Naive B cell (primary cell): Measurements from ENCODE around the gene MDM1. TPM values are rescaled to one million over a fixed set of nuclear protein-coding genes. Genes with fewer than 3 reads are reported as not detected.

Experiments used
- ATAC-seq, 2 donors: fragments of 150-1000 bp; cut with Tn5 transposase; 2 replicates each; pipeline ENCODE4 v1.10.0; 2021; ENCODE audit warnings: low read depth in 2 of 2, mild to moderate bottlenecking in 2 of 2, moderate library complexity in 2 of 2
- DNase-seq: peaks from one replicate; pipeline ENCODE4 v3.0.0; 2022
- H3K27ac Mint-ChIP-seq, 6 donors: one replicate each; pipeline ENCODE4 v1.8.0; 2020 to 2022; ENCODE audit warnings: mild to moderate bottlenecking in 6 of 6, mixed read lengths in 6 of 6, moderate library complexity in 5 of 6, inconsistent platforms in 2 of 6
- H3K27me3 Mint-ChIP-seq, 3 donors: one replicate each; pipeline ENCODE4 v1.8.0; 2021 to 2022; ENCODE audit warnings: mixed read lengths in 3 of 3, mild to moderate bottlenecking in 1 of 3
- H3K36me3 Mint-ChIP-seq, 2 donors: one replicate each; pipeline ENCODE4 v1.8.0; 2020 to 2022; ENCODE audit warnings: mixed read lengths in 2 of 2, inconsistent platforms in 1 of 2, mild to moderate bottlenecking in 1 of 2
- H3K4me1 Mint-ChIP-seq, 3 donors: one replicate each; pipeline ENCODE4 v1.8.0; 2020 to 2022; ENCODE audit warnings: mixed read lengths in 3 of 3, inconsistent platforms in 1 of 3, mild to moderate bottlenecking in 1 of 3, moderate library complexity in 1 of 3
- H3K4me3 Mint-ChIP-seq, 8 donors: one replicate each; pipeline ENCODE4 v1.8.0; 2020 to 2022; ENCODE audit warnings: mild to moderate bottlenecking in 8 of 8, mixed read lengths in 8 of 8, moderate library complexity in 8 of 8, inconsistent platforms in 2 of 8
- H3K9me3 Mint-ChIP-seq, 7 donors: one replicate each; pipeline ENCODE4 v1.8.0; 2020 to 2022; ENCODE audit warnings: mixed read lengths in 7 of 7, mild to moderate bottlenecking in 5 of 7, inconsistent platforms in 2 of 7, moderate library complexity in 1 of 7
- polyA plus RNA-seq, 6 donors: library from polyadenylated mRNA; unstranded; fragments of 300-500 nt; fragmentation: Illumina TruSeq; gene quantifications; one replicate each; pipeline ENCODE4 v1.2.3, GENCODE V29; 2021; ENCODE audit warnings: low read depth in 6 of 6

MDM1 gene
- polyA plus RNA-seq, 6 donors from 2014 or later = 15.2 to 22.3 (median 21.5) TPM

DNA sequence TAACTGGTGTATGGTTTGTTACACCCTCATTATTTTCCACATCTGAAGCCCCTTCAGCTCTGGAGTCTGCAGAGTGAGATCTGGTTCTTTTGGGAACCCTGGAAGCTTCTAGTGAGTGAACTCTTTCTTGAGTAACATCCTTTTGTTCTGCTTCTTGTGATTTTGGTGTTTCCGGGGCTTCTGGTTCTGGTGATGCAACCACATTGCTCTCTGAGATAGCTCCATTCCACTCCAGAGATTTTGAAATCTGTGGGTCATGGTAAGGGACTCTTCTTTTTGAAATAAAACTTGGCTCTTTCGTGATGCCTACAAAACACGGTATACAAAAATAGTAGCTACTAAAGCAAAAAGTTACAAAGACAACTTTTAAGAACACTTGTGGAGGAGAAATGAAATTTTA is 5.4 kb downstream of the MDM1 start:
- Mint-ChIP-seq H3K27me3 (no peaks in the 10 kb centered on the region), H3K27ac (no peak overlapping the region), H3K36me3 (peaks cover 15 to 17% of the 10 kb centered on the region in 2 donors), H3K4me1 (peaks cover 13 to 23% (median 20%) of the 10 kb centered on the region in 3 donors), H3K9me3 (no peaks in the 10 kb centered on the region), H3K4me3 (no peak overlapping the region)
- DNase-seq = no peak
- ATAC-seq = no peak

DNA sequence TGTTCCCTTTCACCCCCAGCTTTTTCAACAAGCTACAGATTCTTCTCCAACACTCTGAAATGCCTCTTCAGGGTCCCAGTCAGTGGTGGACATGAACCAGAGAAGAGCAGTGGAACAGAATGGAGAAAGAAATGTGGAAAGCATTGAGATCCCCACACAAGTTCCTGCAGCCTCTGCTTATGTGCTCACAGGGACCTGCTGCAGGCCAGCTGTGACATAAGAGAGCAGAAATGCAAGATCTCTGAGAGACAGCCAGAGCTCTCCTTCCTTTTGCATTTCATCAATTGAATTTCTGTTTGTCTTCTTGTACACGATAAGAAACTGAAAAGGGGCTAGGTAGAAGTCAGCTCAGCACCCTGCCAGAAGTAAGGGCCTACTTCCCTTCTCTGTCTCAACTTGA is 6.2 kb downstream of the MDM1 start:
- Mint-ChIP-seq H3K4me1 (peaks cover 6 to 15% (median 13%) of the 10 kb centered on the region in 3 donors), H3K27me3 (no peaks in the 10 kb centered on the region), H3K36me3 (peaks cover 15 to 17% of the 10 kb centered on the region in 2 donors), H3K9me3 (no peaks in the 10 kb centered on the region), H3K27ac (peak overlapping the region in 1 of 6 donors; percentile 84), H3K4me3 (no peak overlapping the region)
- no peak for DNase-seq
- no peak for ATAC-seq

DNA sequence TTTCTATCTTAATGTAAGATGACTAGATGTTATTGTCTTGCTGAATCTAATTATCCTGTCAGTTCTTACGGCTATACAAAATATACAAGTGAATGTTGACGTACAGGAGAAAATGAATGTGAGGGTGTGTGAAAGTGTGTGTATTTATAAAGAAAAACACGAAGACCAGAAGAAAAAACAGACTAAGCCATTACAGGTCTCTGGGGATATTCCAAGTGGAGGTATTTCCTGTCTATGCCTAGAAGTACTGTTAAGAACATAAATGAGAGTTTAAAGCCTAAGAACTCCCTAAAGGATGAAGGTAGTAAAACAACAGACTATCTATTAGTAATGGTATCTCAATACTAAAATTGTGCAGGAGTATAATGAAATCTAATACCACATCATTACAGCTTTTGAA is 7.6 kb downstream of the MDM1 start:
- Mint-ChIP-seq H3K9me3 (no peaks in the 10 kb centered on the region), H3K4me3 (no peak overlapping the region), H3K4me1 (peaks cover 5 to 12% (median 10%) of the 10 kb centered on the region in 3 donors), H3K27ac (no peak overlapping the region), H3K36me3 (peaks cover 15 to 17% of the 10 kb centered on the region in 2 donors), H3K27me3 (no peaks in the 10 kb centered on the region)
- DNase-seq (no peak), ATAC-seq (no peak)

DNA sequence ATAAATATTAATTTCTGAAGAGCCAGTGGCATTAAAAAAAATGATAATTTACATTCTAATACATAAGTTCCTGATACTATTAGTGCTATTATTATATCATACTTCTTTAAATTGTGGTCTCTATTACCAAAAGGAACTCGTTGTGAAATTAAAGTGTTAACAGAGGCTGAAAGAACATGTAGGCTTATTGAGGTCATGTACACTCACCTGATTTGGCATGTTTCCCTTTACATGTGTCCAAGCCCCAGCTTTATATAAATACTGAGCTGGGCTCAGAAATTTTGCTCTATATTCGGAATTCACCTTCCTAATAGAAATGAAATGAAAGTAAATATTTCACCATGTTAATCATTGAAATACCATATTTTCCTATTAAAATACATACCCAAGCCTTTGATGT is 11.0 kb downstream of the MDM1 start:
- Mint-ChIP-seq H3K4me3 (no peak overlapping the region), H3K9me3 (no peaks in the 10 kb centered on the region), H3K36me3 (peaks cover 2 to 8% of the 10 kb centered on the region in 2 donors), H3K27ac (peak overlapping the region in 1 of 6 donors; percentile 34), H3K27me3 (no peaks in the 10 kb centered on the region), H3K4me1 (peaks cover 0 to under 1% (median 0%) of the 10 kb centered on the region in 3 donors)
- DNase-seq (no peak), ATAC-seq (no peak)

DNA sequence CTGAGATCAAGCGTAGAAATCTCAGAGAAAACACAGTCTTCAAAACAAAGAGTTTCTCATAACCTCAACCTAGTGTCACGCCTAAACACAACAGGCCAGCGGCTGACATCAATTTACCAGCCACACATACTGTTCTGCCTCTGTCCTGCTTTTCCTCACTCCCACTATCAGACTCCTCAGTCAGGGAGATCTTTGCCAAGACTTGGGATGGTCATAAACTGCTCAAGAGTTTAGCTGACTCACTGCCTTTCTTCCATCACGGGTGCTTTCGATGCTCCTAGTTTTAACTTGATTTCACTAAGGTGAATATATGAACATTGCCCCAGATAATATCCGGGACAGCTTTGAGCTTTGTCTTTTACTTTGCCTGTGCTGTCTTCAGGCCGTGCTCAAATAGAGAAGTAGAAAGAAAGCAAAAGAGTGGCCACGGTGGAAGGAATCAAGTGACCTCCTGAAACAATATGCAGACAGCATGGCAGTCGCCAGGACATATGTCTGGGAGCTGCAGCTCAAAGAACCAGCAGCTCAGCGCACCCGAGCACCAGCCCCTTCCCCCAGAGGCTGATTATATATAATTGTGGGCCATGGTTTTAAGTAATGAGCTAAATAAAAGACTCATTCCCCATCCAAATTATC is 12.1 kb downstream of the MDM1 start:
- Mint-ChIP-seq H3K9me3 (no peaks in the 10 kb centered on the region), H3K36me3 (peaks cover 0 to 8% of the 10 kb centered on the region in 2 donors), H3K4me1 (no peaks in the 10 kb centered on the region), H3K27ac (peak overlapping the region in 3 of 6 donors; percentile 34 to 60 (median 53)), H3K4me3 (no peak overlapping the region), H3K27me3 (no peaks in the 10 kb centered on the region)
- DNase-seq (no peak), ATAC-seq (no peak)

DNA sequence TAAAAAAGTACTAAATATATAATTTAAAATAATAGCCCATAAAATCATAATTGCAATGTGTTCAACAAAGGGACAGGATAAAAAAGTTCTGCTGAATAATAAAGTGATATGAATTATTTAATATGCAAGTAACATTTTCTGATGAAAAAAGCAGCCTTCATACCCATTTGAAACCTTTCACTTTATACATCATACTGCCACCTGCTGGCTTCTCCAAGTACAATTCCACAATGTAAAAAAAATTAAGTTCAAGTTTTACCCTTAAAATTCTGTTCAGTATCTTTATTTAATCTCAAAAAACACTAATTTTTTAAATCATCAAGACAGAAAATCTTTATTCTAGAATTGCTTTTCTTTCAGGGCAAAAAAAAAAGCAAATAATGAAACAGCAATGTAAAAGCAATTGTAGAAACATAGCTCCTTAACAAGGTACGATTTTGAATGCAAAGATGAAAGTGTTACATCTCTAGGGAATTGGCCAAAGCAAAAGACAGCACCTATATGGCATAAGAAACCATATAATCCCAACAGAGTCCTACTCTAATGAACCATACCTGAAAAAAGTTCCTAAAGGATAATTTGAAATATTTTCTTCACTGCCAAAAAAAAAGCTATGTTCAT is 15.0 kb downstream of the MDM1 start:
- Mint-ChIP-seq H3K27me3 (no peaks in the 10 kb centered on the region), H3K4me1 (no peaks in the 10 kb centered on the region), H3K27ac (no peak overlapping the region), H3K36me3 (peaks cover 0 to 14% of the 10 kb centered on the region in 2 donors), H3K9me3 (no peaks in the 10 kb centered on the region), H3K4me3 (no peak overlapping the region)
- peak; percentile 42 for DNase-seq
- no peak for ATAC-seq

DNA sequence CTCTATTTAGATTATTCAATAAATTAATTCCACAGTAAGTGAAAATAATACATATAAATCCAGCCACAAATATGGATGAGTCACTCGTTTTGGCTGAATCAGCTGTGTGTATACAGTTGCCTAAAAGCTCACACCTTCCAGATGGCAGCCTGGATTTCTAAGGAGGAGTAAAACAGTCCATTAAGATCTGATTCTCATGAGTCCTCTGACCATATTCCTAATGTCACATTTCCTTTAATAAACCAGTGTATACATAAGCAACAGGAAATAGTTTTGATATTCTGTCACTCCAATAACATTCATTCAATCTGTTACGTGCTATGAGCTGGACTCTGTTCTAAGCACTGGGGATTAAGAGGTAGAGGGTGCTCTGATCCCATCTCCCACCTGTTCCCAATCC is 21.8 kb downstream of the MDM1 start:
- no peak for DNase-seq
- no peak for ATAC-seq
- H3K36me3 Mint-ChIP-seq = peaks cover 16 to 26% of the 10 kb centered on the region in 2 donors
- H3K27me3 Mint-ChIP-seq = no peaks in the 10 kb centered on the region
- peaks cover 0 to 2% (median 0%) of the 10 kb centered on the region in 7 donors for H3K9me3 Mint-ChIP-seq
- H3K4me1 Mint-ChIP-seq = peaks cover 0 to 5% (median 5%) of the 10 kb centered on the region in 3 donors
- no peak overlapping the region for H3K27ac Mint-ChIP-seq
- H3K4me3 Mint-ChIP-seq = no peak overlapping the region

DNA sequence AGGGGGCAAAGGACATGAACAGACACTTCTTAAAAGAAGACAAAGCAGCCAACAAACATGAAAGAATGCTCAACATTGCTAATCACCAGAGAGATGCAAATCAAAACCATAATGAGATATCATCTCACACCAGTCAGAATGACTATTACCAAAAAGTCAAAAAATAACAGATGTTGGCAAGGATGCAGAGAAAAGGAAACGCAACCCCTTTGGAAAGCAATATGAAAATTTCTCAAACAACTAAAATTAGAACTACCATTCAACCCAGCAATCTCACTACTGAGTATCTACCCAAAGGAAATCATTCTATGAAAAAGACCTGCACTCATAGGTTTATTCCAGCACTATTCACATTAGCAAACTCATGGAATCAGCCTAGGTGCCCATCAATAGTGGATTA is 25.6 kb downstream of the MDM1 start:
- ATAC-seq = no peak
- no peaks in the 10 kb centered on the region for H3K27me3 Mint-ChIP-seq
- H3K9me3 Mint-ChIP-seq = peaks cover 0 to 3% (median 0%) of the 10 kb centered on the region in 7 donors
- DNase-seq = no peak
- H3K4me1 Mint-ChIP-seq = peaks cover 0 to 10% (median 10%) of the 10 kb centered on the region in 3 donors
- H3K36me3 Mint-ChIP-seq = peaks cover 34 to 36% of the 10 kb centered on the region in 2 donors
- H3K27ac Mint-ChIP-seq = peak overlapping the region in 2 of 6 donors; percentile 14 to 49
- H3K4me3 Mint-ChIP-seq = no peak overlapping the region

DNA sequence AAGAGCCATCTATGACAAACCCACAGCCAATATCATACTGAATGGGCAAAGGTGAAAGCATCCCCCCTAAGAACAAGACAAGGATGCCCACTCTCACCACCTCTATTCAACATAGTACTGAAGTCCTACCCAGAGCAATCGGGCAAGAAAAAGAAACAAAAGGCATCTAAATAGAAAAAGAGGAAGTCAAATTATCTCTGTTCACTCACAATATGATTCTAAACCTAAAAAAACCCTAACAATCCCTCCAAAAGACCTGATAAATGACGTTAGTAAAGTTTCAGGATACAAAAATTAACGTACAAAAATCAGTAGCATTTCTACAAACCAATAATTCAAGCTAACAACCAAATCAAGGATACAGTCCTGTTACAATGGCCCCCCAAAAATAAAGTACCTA is 26.9 kb downstream of the MDM1 start:
- H3K4me1 Mint-ChIP-seq = peaks cover 0 to 10% (median 10%) of the 10 kb centered on the region in 3 donors
- H3K9me3 Mint-ChIP-seq = peaks cover 0 to 3% (median 0%) of the 10 kb centered on the region in 7 donors
- peaks cover 47 to 49% of the 10 kb centered on the region in 2 donors for H3K36me3 Mint-ChIP-seq
- H3K27ac Mint-ChIP-seq = peak overlapping the region in 2 of 6 donors; percentile 4 to 14
- DNase-seq (no peak), ATAC-seq (no peak)
- no peaks in the 10 kb centered on the region for H3K27me3 Mint-ChIP-seq
- no peak overlapping the region for H3K4me3 Mint-ChIP-seq

DNA sequence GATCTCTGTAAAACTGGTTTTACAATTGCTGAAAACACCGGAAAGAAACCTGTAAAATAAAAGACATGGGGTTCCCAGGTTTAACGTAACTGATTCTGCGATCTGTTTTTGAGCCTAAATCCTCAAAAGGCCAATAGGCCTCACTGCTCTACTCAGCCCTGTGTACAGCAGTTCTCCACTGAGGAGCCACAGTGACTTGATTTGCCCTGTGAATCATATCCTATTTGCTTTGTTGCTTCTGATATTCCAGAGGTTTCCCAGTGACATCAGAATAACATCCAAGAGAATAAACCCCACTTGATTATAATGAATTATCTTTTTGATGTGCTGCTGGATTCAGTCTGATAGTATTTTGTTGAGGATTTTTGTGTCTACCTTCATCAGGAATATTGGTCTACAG is 27.5 kb downstream of the MDM1 start:
- no peak for ATAC-seq
- Mint-ChIP-seq H3K27me3 (no peaks in the 10 kb centered on the region), H3K4me3 (no peak overlapping the region), H3K9me3 (peaks cover 0 to 3% (median 0%) of the 10 kb centered on the region in 7 donors), H3K27ac (no peak overlapping the region), H3K36me3 (peaks cover 54 to 55% of the 10 kb centered on the region in 2 donors), H3K4me1 (peaks cover 0 to 10% (median 10%) of the 10 kb centered on the region in 3 donors)
- no peak for DNase-seq

DNA sequence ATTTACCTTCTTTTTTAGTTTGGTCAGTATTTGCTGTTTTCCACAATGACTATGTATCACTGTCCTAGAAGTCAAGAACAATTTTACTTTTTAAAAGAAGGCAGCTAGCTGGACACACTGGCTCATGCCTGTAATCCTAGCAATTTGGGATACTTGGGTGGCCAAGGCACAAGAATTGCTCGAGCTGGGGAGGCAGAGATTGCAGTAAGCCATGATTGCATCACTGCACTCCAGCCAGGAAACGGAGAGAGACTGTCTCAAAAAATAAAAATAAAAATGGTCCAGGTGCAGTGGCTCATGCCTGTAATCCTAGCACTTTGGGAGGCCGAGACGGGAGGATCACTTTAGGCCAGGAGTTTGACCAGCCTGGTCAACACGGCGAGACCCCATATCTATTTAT is 28.3 kb downstream of the MDM1 start:
- H3K27me3 Mint-ChIP-seq = no peaks in the 10 kb centered on the region
- peaks cover 5 to 10% (median 10%) of the 10 kb centered on the region in 3 donors for H3K4me1 Mint-ChIP-seq
- H3K4me3 Mint-ChIP-seq = no peak overlapping the region
- ATAC-seq (no peak), DNase-seq (no peak)
- H3K36me3 Mint-ChIP-seq = peaks cover 56 to 57% of the 10 kb centered on the region in 2 donors
- peaks cover 0 to 3% (median 0%) of the 10 kb centered on the region in 7 donors for H3K9me3 Mint-ChIP-seq
- no peak overlapping the region for H3K27ac Mint-ChIP-seq

DNA sequence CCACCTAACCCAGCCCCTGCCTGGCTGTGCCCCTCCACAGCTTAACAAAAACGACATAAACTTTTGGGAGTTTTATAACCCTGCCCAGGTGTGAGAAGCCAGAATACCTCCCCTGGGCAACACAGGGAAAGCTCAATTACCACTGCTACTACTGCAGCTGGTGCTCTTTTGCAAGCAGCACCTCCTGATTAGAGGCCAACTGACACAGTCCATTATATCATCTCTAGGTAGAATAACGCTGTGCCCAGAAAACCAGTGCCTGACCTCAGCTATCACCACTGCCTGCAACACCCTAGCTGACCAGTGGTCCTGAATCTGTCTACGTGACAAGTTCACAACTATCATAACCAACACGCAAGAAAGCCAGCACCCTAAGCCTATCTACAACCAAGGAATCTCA is 34.2 kb downstream of the MDM1 start:
- H3K27me3 Mint-ChIP-seq = no peaks in the 10 kb centered on the region
- no peak for ATAC-seq
- H3K4me3 Mint-ChIP-seq = no peak overlapping the region
- no peaks in the 10 kb centered on the region for H3K9me3 Mint-ChIP-seq
- H3K4me1 Mint-ChIP-seq = peaks cover 0 to 5% (median 0%) of the 10 kb centered on the region in 3 donors
- no peak for DNase-seq
- H3K36me3 Mint-ChIP-seq = peaks cover 35 to 42% of the 10 kb centered on the region in 2 donors
- H3K27ac Mint-ChIP-seq = no peak overlapping the region

DNA sequence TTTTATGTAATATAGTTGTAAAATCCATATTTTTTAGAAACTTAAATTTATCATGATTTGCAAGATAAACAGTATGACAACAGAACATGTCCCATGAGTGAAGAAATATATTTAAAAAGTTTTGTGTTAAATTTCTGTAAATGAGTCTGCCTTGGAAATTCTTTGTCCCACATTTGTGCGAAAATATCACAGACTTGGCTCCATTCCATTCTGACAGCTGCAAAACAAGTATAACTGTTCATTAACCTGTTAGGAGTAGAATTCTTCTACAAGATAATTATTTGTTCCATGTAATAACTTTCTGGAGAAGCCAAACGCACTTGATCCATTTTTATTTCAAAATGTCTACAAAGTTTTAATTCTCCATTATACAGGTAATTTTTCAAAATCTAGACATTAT is 37.9 kb downstream of the MDM1 start:
- ATAC-seq = no peak
- no peaks in the 10 kb centered on the region for H3K27me3 Mint-ChIP-seq
- peaks cover 5 to 8% of the 10 kb centered on the region in 2 donors for H3K36me3 Mint-ChIP-seq
- H3K27ac Mint-ChIP-seq = no peak overlapping the region
- H3K4me1 Mint-ChIP-seq = peaks cover 0 to 3% (median 0%) of the 10 kb centered on the region in 3 donors
- H3K9me3 Mint-ChIP-seq = no peaks in the 10 kb centered on the region
- no peak for DNase-seq
- H3K4me3 Mint-ChIP-seq = no peak overlapping the region

DNA sequence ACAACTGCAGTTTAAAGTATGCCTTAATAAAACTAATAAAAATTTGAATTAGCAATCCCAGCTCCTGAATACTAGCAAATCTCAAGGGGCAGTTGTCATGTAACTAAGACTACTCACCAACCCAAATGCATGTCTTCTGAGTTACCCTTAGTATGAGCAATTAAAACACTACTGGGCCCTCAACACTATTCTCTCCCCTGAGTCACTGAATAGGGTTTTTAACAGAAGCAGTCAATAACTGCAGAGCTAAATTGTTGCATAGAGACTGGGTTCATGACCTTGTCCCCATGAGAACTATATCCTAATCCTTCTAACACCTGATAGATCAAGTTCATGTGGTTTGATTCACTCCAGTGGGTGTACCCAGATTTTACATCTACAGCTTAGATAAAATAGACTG is 38.8 kb downstream of the MDM1 start:
- H3K4me3 Mint-ChIP-seq = no peak overlapping the region
- no peaks in the 10 kb centered on the region for H3K27me3 Mint-ChIP-seq
- no peaks in the 10 kb centered on the region for H3K36me3 Mint-ChIP-seq
- no peak for ATAC-seq
- H3K27ac Mint-ChIP-seq = no peak overlapping the region
- no peak for DNase-seq
- H3K4me1 Mint-ChIP-seq = no peaks in the 10 kb centered on the region
- peaks cover 0 to 1% (median 0%) of the 10 kb centered on the region in 7 donors for H3K9me3 Mint-ChIP-seq
